DOHH2 (cell line): ENCODE measurements around the gene TUG1.

Source experiments
- H3F3A ChIP-seq: fragments of 200-600 bp; sonication (generic), shearing (Covaris generic); 2 replicates; pipeline ENCODE4 v1.6.0; 2016; ENCODE audit warnings: antibody characterized with exemption, mild to moderate bottlenecking; ENCODE audit not compliant: control insufficient read depth, insufficient read depth
- H3K27ac ChIP-seq: fragments of 200-600 bp; sonication (generic); 2 replicates; pipeline ENCODE4 v1.5.1; 2014; ENCODE audit warnings: low read depth, mild to moderate bottlenecking, low read length, moderate library complexity
- H3K27me3 ChIP-seq: fragments of 200-600 bp; sonication (generic); 2 replicates; pipeline ENCODE4 v1.6.1; 2014; ENCODE audit warnings: mild to moderate bottlenecking, low read length, mixed read lengths; ENCODE audit not compliant: control insufficient read depth
- H3K36me3 ChIP-seq: fragments of 200-600 bp; sonication (generic); 2 replicates; pipeline ENCODE4 v1.6.1; 2014; ENCODE audit warnings: mild to moderate bottlenecking, low read length, moderate library complexity, mixed read lengths; ENCODE audit not compliant: control insufficient read depth
- H3K4me1 ChIP-seq: fragments of 200-600 bp; sonication (generic); 2 replicates; pipeline ENCODE4 v1.6.1; 2014; ENCODE audit warnings: mild to moderate bottlenecking, low read length, mixed read lengths; ENCODE audit not compliant: control insufficient read depth
- H3K4me2 ChIP-seq: fragments of 200-600 bp; sonication (generic); 2 replicates; pipeline ENCODE4 v1.6.0; 2014; ENCODE audit warnings: mild to moderate bottlenecking, low read length, moderate library complexity
- H3K4me3 ChIP-seq: fragments of 200-600 bp; sonication (generic); 2 replicates; pipeline ENCODE4 v1.5.1; 2014; ENCODE audit warnings: mild to moderate bottlenecking, low read length, mixed read lengths
- H3K79me2 ChIP-seq: fragments of 200-600 bp; sonication (generic); 2 replicates; pipeline ENCODE4 v1.6.1; 2014; ENCODE audit warnings: mild to moderate bottlenecking, low read length, mixed read lengths; ENCODE audit not compliant: control insufficient read depth
- H3K9me2 ChIP-seq: fragments of 200-600 bp; sonication (generic); replicated peaks from 2 replicates; pipeline ENCODE4 v1.6.1; 2014; ENCODE audit warnings: mild to moderate bottlenecking, low read length, mixed read lengths; ENCODE audit not compliant: control insufficient read depth
- H3K9me3 ChIP-seq: fragments of 200-600 bp; sonication (generic); 2 replicates; pipeline ENCODE4 v1.6.1; 2014; ENCODE audit warnings: antibody characterized with exemption, low read length, mixed read lengths; ENCODE audit not compliant: control insufficient read depth, insufficient read depth
- H4K20me1 ChIP-seq: fragments of 200-600 bp; sonication (generic); 2 replicates; pipeline ENCODE4 v1.6.0; 2014; ENCODE audit warnings: low read depth, mild to moderate bottlenecking, antibody characterized with exemption, low read length, moderate library complexity; ENCODE audit not compliant: control insufficient read depth, insufficient read depth
- CTCF ChIP-seq: fragments of 200-600 bp; sonication (generic); IDR thresholded peaks from one replicate; pipeline ENCODE4 v1.5.1; 2014; ENCODE audit warnings: antibody characterized with exemption, mild to moderate bottlenecking, low read depth, low read length; ENCODE audit not compliant: poor library complexity, severe bottlenecking
- EZH2phosphoT487 ChIP-seq: fragments of 200-600 bp; sonication (generic); IDR thresholded peaks from 2 replicates; pipeline ENCODE4 v1.6.1; 2017; ENCODE audit warnings: borderline replicate concordance, mild to moderate bottlenecking, antibody characterized with exemption, low read length, moderate library complexity, mixed read lengths

Gene TUG1

GRCh38 chr22:30922151-30922611 is 46.9 kb upstream of the TUG1 start:
- H3K4me1 ChIP-seq: no peaks in the 10 kb centered on the region
- H3K9me3 ChIP-seq: no peaks in the 10 kb centered on the region
- H4K20me1 ChIP-seq: no peaks in the 10 kb centered on the region
- H3K4me2 ChIP-seq: no peak overlapping the region
- peaks cover 17% of the 10 kb centered on the region for H3K36me3 ChIP-seq
- H3K4me3 ChIP-seq: no peak overlapping the region
- no peaks in the 10 kb centered on the region for H3K9me2 ChIP-seq
- TF ChIP-seq CTCF (no peak), EZH2phosphoT487 (no peak)
- no peak overlapping the region for H3K27ac ChIP-seq
- H3K27me3 ChIP-seq: no peaks in the 10 kb centered on the region
- no peaks in the 10 kb centered on the region for H3K79me2 ChIP-seq
- no peaks in the 10 kb centered on the region for H3F3A ChIP-seq

GRCh38 chr22:30923168-30923900 is 45.7 kb upstream of the TUG1 start:
- Histone ChIP-seq H3K27ac (no peak overlapping the region), H3K36me3 (peaks cover 29% of the 10 kb centered on the region)
- no peak for TF ChIP-seq EZH2phosphoT487
- TF ChIP-seq CTCF: no peak

GRCh38 chr22:30925667-30926066 is 43.4 kb upstream of the TUG1 start:
- Histone ChIP-seq H3F3A (no peaks in the 10 kb centered on the region), H3K9me3 (no peaks in the 10 kb centered on the region), H4K20me1 (no peaks in the 10 kb centered on the region), H3K27ac (no peak overlapping the region), H3K27me3 (no peaks in the 10 kb centered on the region), H3K4me2 (no peak overlapping the region), H3K36me3 (peaks cover 42% of the 10 kb centered on the region), H3K4me3 (no peak overlapping the region), H3K4me1 (no peaks in the 10 kb centered on the region), H3K9me2 (no peaks in the 10 kb centered on the region), H3K79me2 (no peaks in the 10 kb centered on the region)
- TF ChIP-seq CTCF: no peak
- TF ChIP-seq EZH2phosphoT487: no peak

More at GRCh38 chr22:30923168-30923900, 45.7 kb upstream of the TUG1 start:
- no peaks in the 10 kb centered on the region for H3K79me2 ChIP-seq
- no peaks in the 10 kb centered on the region for H3K9me3 ChIP-seq
- no peaks in the 10 kb centered on the region for H3K9me2 ChIP-seq
- H3K4me3 ChIP-seq: no peak overlapping the region
- H3F3A ChIP-seq: no peaks in the 10 kb centered on the region
- no peaks in the 10 kb centered on the region for H3K27me3 ChIP-seq
- H4K20me1 ChIP-seq: no peaks in the 10 kb centered on the region
- H3K4me2 ChIP-seq: no peak overlapping the region
- no peaks in the 10 kb centered on the region for H3K4me1 ChIP-seq
